Osteocyte (in vitro differentiated cells): Measurements from ENCODE around the gene NFKB2. TPM values are rescaled to one million over a fixed set of nuclear protein-coding genes. Genes with fewer than 3 reads are reported as not detected.

Experiments used
- DNase-seq: peaks from one replicate; pipeline ENCODE4 v3.0.0; 2021; ENCODE audit warnings: mixed read lengths; ENCODE audit not compliant: unreplicated experiment; ENCODE audit errors: extremely low spot score
- H3K27ac Mint-ChIP-seq: one replicate; pipeline ENCODE4 v1.8.0; 2021; ENCODE audit warnings: mild to moderate bottlenecking, mixed read lengths; ENCODE audit not compliant: unreplicated experiment
- H3K27me3 Mint-ChIP-seq: one replicate; pipeline ENCODE4 v1.8.0; 2021; ENCODE audit warnings: mixed read lengths; ENCODE audit not compliant: unreplicated experiment
- H3K36me3 Mint-ChIP-seq: one replicate; pipeline ENCODE4 v1.8.0; 2021; ENCODE audit warnings: mixed read lengths; ENCODE audit not compliant: unreplicated experiment
- H3K4me1 Mint-ChIP-seq: one replicate; pipeline ENCODE4 v1.8.0; 2021; ENCODE audit warnings: mixed read lengths; ENCODE audit not compliant: unreplicated experiment
- H3K4me3 Mint-ChIP-seq: one replicate; pipeline ENCODE4 v1.8.0; 2021; ENCODE audit warnings: mild to moderate bottlenecking, moderate library complexity, mixed read lengths; ENCODE audit not compliant: unreplicated experiment
- H3K9me3 Mint-ChIP-seq: one replicate; pipeline ENCODE4 v1.8.0; 2021; ENCODE audit warnings: mixed read lengths; ENCODE audit not compliant: unreplicated experiment
- CTCF ChIP-seq: fragments of 200-600 bp; sonication (generic); IDR thresholded peaks from 2 replicates; pipeline ENCODE4 v1.5.0; 2021; ENCODE audit warnings: antibody characterized with exemption, mild to moderate bottlenecking, moderate library complexity
- microRNA-seq: library from miRNA; unstranded; fragments of <30 nt; microRNA quantifications from one replicate; pipeline ENCODE4 v1.1.0, GENCODE V29; 2020; ENCODE audit not compliant: unreplicated experiment
- total RNA-seq: library from RNA; stranded (reverse); gene quantifications from 2 replicates; pipeline ENCODE4 v1.2.1, GENCODE V29; 2021

Gene NFKB2
- total RNA-seq, 1 donor from 2014 or later: 38.6 TPM

- H3K4me1 Mint-ChIP-seq: peaks cover 10% of the 10 kb centered on the region
- no peaks in the 10 kb centered on the region for H3K27me3 Mint-ChIP-seq
- H3K9me3 Mint-ChIP-seq: no peaks in the 10 kb centered on the region
- H3K36me3 Mint-ChIP-seq: no peaks in the 10 kb centered on the region
- DNase-seq: no peak
- peak within 1 kb of the TSS; percentile 23 for H3K27ac Mint-ChIP-seq
- peak within 1 kb of the TSS; percentile 72 for H3K4me3 Mint-ChIP-seq
- no peak for TF ChIP-seq CTCF
These were observed 55.8 kb downstream of the NFKB2 start, which contains the start of gene C10orf95 for GRCh38 chr10:102451105-102451969. Gene C10orf95, minus strand, starts transcription at chr10:102451543. Its CDS starts 450 bp downstream, at chr10:102451093.

Small RNAs within 50 kb of the gene (microRNA-seq; reads per million reads assigned to microRNA genes)
- gene MIR146B: 31.8 reads per million, percentile 38 among the genes with 10 or more reads in this experiment

Other genes starting within 250 kb of the NFKB2 start
- 46.0 and 48.2 TPM in 2 replicates for gene NOLC1, start 243.3 kb upstream of the NFKB2 start, total RNA-seq
- not detected in 2 replicates for gene ELOVL3, start 169.4 kb upstream of the NFKB2 start, total RNA-seq
- 0.31 TPM in 1 of 2 replicates, not detected in the other for gene PITX3, start 154.2 kb upstream of the NFKB2 start, total RNA-seq
- gene GBF1, start 150.2 kb upstream of the NFKB2 start, total RNA-seq: 58.7 and 59.9 TPM in 2 replicates
- 0.99 and 1.8 TPM in 2 replicates for gene PSD, start 23.1 kb downstream of the NFKB2 start, total RNA-seq
- gene FBXL15, start 25.1 kb downstream of the NFKB2 start, total RNA-seq: 9.8 and 10.5 TPM in 2 replicates
- 81.3 and 82.1 TPM in 2 replicates for gene CUEDC2, start 36.9 kb downstream of the NFKB2 start, total RNA-seq
- not detected in 2 replicates for gene C10orf95, start 55.8 kb downstream of the NFKB2 start, total RNA-seq
- gene ACTR1A, start 107.0 kb downstream of the NFKB2 start, total RNA-seq: 120 and 123 TPM in 2 replicates
- gene SUFU, start 108.3 kb downstream of the NFKB2 start, total RNA-seq: 16.4 and 16.9 TPM in 2 replicates
- gene TRIM8, start 248.8 kb downstream of the NFKB2 start, total RNA-seq: 63.9 and 66.8 TPM in 2 replicates